T-cell (primary cell): ENCODE results near the gene SEMA3C. TPM values are rescaled to one million over a fixed set of nuclear protein-coding genes. Genes with fewer than 3 reads are reported as not detected.

Source experiments
- ATAC-seq, 4 experiments: fragments of 200-7000 bp in 3 of 4; fragments of 150-1000 bp in 1 of 4; cut with Tn5 transposase; replicated peaks in 1 of 4; 1 replicate in 3 of 4; 2 replicates in 1 of 4; pipeline ENCODE4 v1.10.0; 2021; ENCODE audit warnings: moderate library complexity in 3 of 4, mild to moderate bottlenecking in 2 of 4, moderate number of reproducible peaks in 1 of 4
- CTCF ChIA-PET, 2 donors: fragments of 300-600 bp; sonication (Branson Sonifier 250); formaldehyde crosslinking; loops; one replicate each; lab custom pipeline; 2022; ENCODE audit warnings: antibody characterized with exemption in 2 of 2; lab: Charles Lee
- POLR2A ChIA-PET, 2 donors: fragments of 300-600 bp; sonication (Branson Sonifier 250); formaldehyde crosslinking; loops; one replicate each; lab custom pipeline; 2022; ENCODE audit warnings: antibody characterized with exemption in 2 of 2; lab: Charles Lee
- DNase-seq, 35 experiments: peaks; one replicate each; pipeline versions ENCODE4 v3.0.0 to v3.0.0-alpha.2; 2013 to 2023
- H3K27ac ChIP-seq: one replicate; pipeline ENCODE4 v1.5.1; 2013; ENCODE audit warnings: low read length
- H3K27me3 ChIP-seq, 2 experiments: replicated peaks in 1 of 2; 1 replicate in 1 of 2; 2 replicates in 1 of 2; pipeline versions ENCODE4 v1.6.1 to v1.7.0; 2013; ENCODE audit warnings: low read length in 1 of 2, mixed read lengths in 1 of 2; ENCODE audit not compliant: control insufficient read depth in 2 of 2, insufficient read depth in 2 of 2; ENCODE audit errors: extremely low read depth in 1 of 2
- H3K36me3 ChIP-seq, 2 donors: 1 replicate in 1 of 2; 2 replicates in 1 of 2; pipeline versions ENCODE4 v1.6.1 to v1.7.0; 2013; ENCODE audit warnings: low read length in 1 of 2; ENCODE audit not compliant: control insufficient read depth in 2 of 2, insufficient read depth in 1 of 2; ENCODE audit errors: extremely low read depth in 1 of 2
- H3K4me1 ChIP-seq, 2 experiments: 1 replicate in 1 of 2; 2 replicates in 1 of 2; pipeline versions ENCODE4 v1.6.1 to v1.7.0; 2013; ENCODE audit warnings: low read length in 2 of 2, mixed read lengths in 1 of 2; ENCODE audit not compliant: insufficient read depth in 2 of 2, control insufficient read depth in 1 of 2; ENCODE audit errors: extremely low read depth in 1 of 2
- H3K4me3 ChIP-seq, 2 donors: 1 replicate in 1 of 2; 2 replicates in 1 of 2; pipeline versions ENCODE4 v1.5.1 to v1.7.0; 2013; ENCODE audit warnings: mild to moderate bottlenecking in 2 of 2, low read length in 1 of 2, moderate library complexity in 1 of 2; ENCODE audit not compliant: control insufficient read depth in 1 of 2; ENCODE audit errors: extremely low read depth in 1 of 2
- H3K9me3 ChIP-seq: 2 replicates; pipeline ENCODE4 v1.7.0; 2013
- H3K27ac Mint-ChIP-seq, 2 donors: one replicate each; pipeline ENCODE4 v1.8.0; 2020 to 2021; ENCODE audit warnings: mild to moderate bottlenecking in 2 of 2, mixed read lengths in 2 of 2
- H3K27me3 Mint-ChIP-seq, 2 donors: one replicate each; pipeline ENCODE4 v1.8.0; 2021 to 2022; ENCODE audit warnings: mixed read lengths in 2 of 2
- H3K36me3 Mint-ChIP-seq: one replicate; pipeline ENCODE4 v1.8.0; 2021; ENCODE audit warnings: mixed read lengths
- H3K4me1 Mint-ChIP-seq, 3 donors: one replicate each; pipeline ENCODE4 v1.8.0; 2020 to 2022; ENCODE audit warnings: mixed read lengths in 3 of 3, mild to moderate bottlenecking in 1 of 3
- H3K4me3 Mint-ChIP-seq, 3 donors: one replicate each; pipeline ENCODE4 v1.8.0; 2020 to 2022; ENCODE audit warnings: mild to moderate bottlenecking in 3 of 3, mixed read lengths in 3 of 3, moderate library complexity in 3 of 3
- H3K9me3 Mint-ChIP-seq, 3 donors: one replicate each; pipeline ENCODE4 v1.8.0; 2020 to 2022; ENCODE audit warnings: mixed read lengths in 3 of 3
- WGBS: methylation state at CpG from one replicate; pipeline ENCODE4 v1.1.5; 2013; ENCODE audit warnings: missing lambda C conversion rate; ENCODE audit not compliant: insufficient coverage; 5-methylcytosine and 5-hydroxymethylcytosine counted together
- total RNA-seq, 35 experiments: library from RNA in 6 of 35; stranded (reverse) in 6 of 35; fragments of 120-200 nt in 1 of 35; gene quantifications; one replicate each; pipeline versions ENCODE4 v1.2.1 to v1.2.4 and lab custom pipeline; 2013 to 2026

The SEMA3C gene
- total RNA-seq, 5 donors from 2014 or later (not counting 1 experiment from before 2014, with no cell fraction given), result 0.10 to 1.2 (median 0.23) TPM

GRCh38 chr7:80883154-80884025 is 35.5 kb downstream of the SEMA3C start:
- ChIA-PET POLR2A (no interaction called here), CTCF (no interaction called here)
- no peak for DNase-seq
- Histone ChIP-seq H3K9me3 (no peaks in the 10 kb centered on the region), H3K27me3 (no peaks in the 10 kb centered on the region), H3K27ac (no peak overlapping the region), H3K36me3 (no peaks in the 10 kb centered on the region), H3K4me3 (no peak overlapping the region), H3K4me1 (no peaks in the 10 kb centered on the region)
- WGBS, result no CpG with 5 or more reads among the region's 2 CpGs
- Mint-ChIP-seq H3K27ac (no peak overlapping the region), H3K9me3 (peaks cover 0 to 3% (median 0%) of the 10 kb centered on the region in 3 donors), H3K36me3 (no peaks in the 10 kb centered on the region), H3K4me3 (no peak overlapping the region), H3K4me1 (no peaks in the 10 kb centered on the region), H3K27me3 (no peaks in the 10 kb centered on the region)
- ATAC-seq, result no peak

GRCh38 chr7:80882213-80882801 is 36.5 kb downstream of the SEMA3C start:
- ATAC-seq, result no peak
- POLR2A ChIA-PET, result no interaction called here
- no peaks in the 10 kb centered on the region for H3K27me3 Mint-ChIP-seq
- no peak for DNase-seq
- Histone ChIP-seq H3K4me1 (no peaks in the 10 kb centered on the region), H3K9me3 (no peaks in the 10 kb centered on the region), H3K27me3 (no peaks in the 10 kb centered on the region), H3K4me3 (no peak overlapping the region), H3K27ac (no peak overlapping the region), H3K36me3 (no peaks in the 10 kb centered on the region)
- no peaks in the 10 kb centered on the region for H3K36me3 Mint-ChIP-seq
- WGBS, result no CpG with 5 or more reads among the region's 4 CpGs
- CTCF ChIA-PET, result no interaction called here
- H3K27ac Mint-ChIP-seq, result no peak overlapping the region
- H3K4me3 Mint-ChIP-seq, result no peak overlapping the region
- no peaks in the 10 kb centered on the region for H3K4me1 Mint-ChIP-seq
- peaks cover 0 to 3% (median 0%) of the 10 kb centered on the region in 3 donors for H3K9me3 Mint-ChIP-seq

- Histone ChIP-seq H3K4me1 (no peaks in the 10 kb centered on the region), H3K27me3 (no peaks in the 10 kb centered on the region), H3K36me3 (no peaks in the 10 kb centered on the region), H3K9me3 (no peaks in the 10 kb centered on the region), H3K4me3 (no peak overlapping the region), H3K27ac (no peak overlapping the region)
- no peak overlapping the region for H3K27ac Mint-ChIP-seq
- WGBS, result no CpG with 5 or more reads among the region's 1 CpG
- no peak for ATAC-seq
- ChIA-PET CTCF (no interaction called here), POLR2A (no interaction called here)
- H3K36me3 Mint-ChIP-seq, result no peaks in the 10 kb centered on the region
- H3K27me3 Mint-ChIP-seq, result no peaks in the 10 kb centered on the region
- no peaks in the 10 kb centered on the region for H3K4me1 Mint-ChIP-seq
- DNase-seq, result no peak
- peaks cover 0 to 3% (median 3%) of the 10 kb centered on the region in 3 donors for H3K9me3 Mint-ChIP-seq
- H3K4me3 Mint-ChIP-seq, result no peak overlapping the region
Measured at GRCh38 chr7:80881351-80881900, 37.4 kb downstream of the SEMA3C start.

GRCh38 chr7:80879849-80880248 is 39.0 kb downstream of the SEMA3C start:
- H3K4me1 Mint-ChIP-seq, result no peaks in the 10 kb centered on the region
- POLR2A ChIA-PET, result no interaction called here
- H3K9me3 Mint-ChIP-seq, result peaks cover 0 to 7% (median 3%) of the 10 kb centered on the region in 3 donors

GRCh38 chr7:80876894-80877414 is 41.9 kb downstream of the SEMA3C start:
- H3K27me3 ChIP-seq, result no peaks in the 10 kb centered on the region
- WGBS, result 71% methylated on average over 2 of the region's 5 CpGs
- H3K27ac ChIP-seq, result no peak overlapping the region
- ATAC-seq (no peak), DNase-seq (no peak)
- no peaks in the 10 kb centered on the region for H3K4me1 ChIP-seq
- Mint-ChIP-seq H3K27ac (no peak overlapping the region), H3K9me3 (peaks cover 0 to 11% (median 0%) of the 10 kb centered on the region in 3 donors), H3K27me3 (no peaks in the 10 kb centered on the region), H3K4me3 (no peak overlapping the region), H3K36me3 (no peaks in the 10 kb centered on the region), H3K4me1 (no peaks in the 10 kb centered on the region)
- ChIA-PET POLR2A (no interaction called here), CTCF (no interaction called here)
- H3K4me3 ChIP-seq, result no peak overlapping the region
- no peaks in the 10 kb centered on the region for H3K9me3 ChIP-seq
- no peaks in the 10 kb centered on the region for H3K36me3 ChIP-seq

More at GRCh38 chr7:80879849-80880248, 39.0 kb downstream of the SEMA3C start:
- H3K4me3 Mint-ChIP-seq, result no peak overlapping the region
- Histone ChIP-seq H3K4me1 (no peaks in the 10 kb centered on the region), H3K9me3 (no peaks in the 10 kb centered on the region), H3K27ac (no peak overlapping the region), H3K36me3 (no peaks in the 10 kb centered on the region), H3K27me3 (no peaks in the 10 kb centered on the region), H3K4me3 (no peak overlapping the region)
- CTCF ChIA-PET, result no interaction called here
- H3K27me3 Mint-ChIP-seq, result no peaks in the 10 kb centered on the region
- H3K27ac Mint-ChIP-seq, result no peak overlapping the region
- ATAC-seq (no peak), DNase-seq (no peak)
- H3K36me3 Mint-ChIP-seq, result no peaks in the 10 kb centered on the region
- WGBS, result 91% methylated on average over 1 of the region's 5 CpGs

- H3K4me3 Mint-ChIP-seq, result no peak overlapping the region
- Histone ChIP-seq H3K4me3 (no peak overlapping the region), H3K27me3 (no peaks in the 10 kb centered on the region), H3K27ac (no peak overlapping the region), H3K4me1 (no peaks in the 10 kb centered on the region), H3K9me3 (no peaks in the 10 kb centered on the region), H3K36me3 (no peaks in the 10 kb centered on the region)
- no CpG with 5 or more reads among the region's 9 CpGs for WGBS
- H3K9me3 Mint-ChIP-seq, result peaks cover 0 to 15% (median 0%) of the 10 kb centered on the region in 3 donors
- no peak for ATAC-seq
- no peaks in the 10 kb centered on the region for H3K27me3 Mint-ChIP-seq
- no peaks in the 10 kb centered on the region for H3K4me1 Mint-ChIP-seq
- DNase-seq, result no peak
- H3K36me3 Mint-ChIP-seq, result no peaks in the 10 kb centered on the region
- ChIA-PET CTCF (no interaction called here), POLR2A (no interaction called here)
- no peak overlapping the region for H3K27ac Mint-ChIP-seq
Measured at GRCh38 chr7:80875537-80876120, 43.2 kb downstream of the SEMA3C start.
